Rectal smooth muscle tissue (tissue), 1 donor: ENCODE data around the gene MMP28.

Experiments used
- H3K27ac ChIP-seq: one replicate; pipeline ENCODE4 v1.7.0; 2013; ENCODE audit warnings: low read depth, low read length, inconsistent platforms
- H3K27me3 ChIP-seq: one replicate; pipeline ENCODE4 v1.7.0; 2013; ENCODE audit warnings: low read length; ENCODE audit not compliant: control insufficient read depth, insufficient read depth
- H3K36me3 ChIP-seq: one replicate; pipeline ENCODE4 v1.7.0; 2013; ENCODE audit warnings: low read length; ENCODE audit not compliant: control insufficient read depth, insufficient read depth
- H3K4me1 ChIP-seq: one replicate; pipeline ENCODE4 v1.7.0; 2013; ENCODE audit warnings: low read length; ENCODE audit not compliant: control insufficient read depth, insufficient read depth
- H3K4me3 ChIP-seq: one replicate; pipeline ENCODE4 v1.7.0; 2013; ENCODE audit warnings: low read length
- H3K9ac ChIP-seq: one replicate; pipeline ENCODE4 v1.7.0; 2013; ENCODE audit warnings: low read length

Gene MMP28

GRCh38 chr17:35773679-35774425 is 21.6 kb downstream of the MMP28 start:
- Histone ChIP-seq H3K27ac (peak overlapping the region; percentile 87), H3K27me3 (no peaks in the 10 kb centered on the region), H3K4me3 (no peak overlapping the region), H3K9ac (no peak overlapping the region), H3K4me1 (peaks cover 28% of the 10 kb centered on the region), H3K36me3 (peaks cover 6% of the 10 kb centered on the region)

- H3K36me3 ChIP-seq: peaks cover 3% of the 10 kb centered on the region
- no peak overlapping the region for H3K4me3 ChIP-seq
- H3K4me1 ChIP-seq: peaks cover 28% of the 10 kb centered on the region
- H3K27ac ChIP-seq: peak overlapping the region; percentile 87
- H3K27me3 ChIP-seq: no peaks in the 10 kb centered on the region
- H3K9ac ChIP-seq: no peak overlapping the region
Measured at GRCh38 chr17:35773129-35773528, 22.3 kb downstream of the MMP28 start.

GRCh38 chr17:35769895-35770486 is 25.4 kb downstream of the MMP28 start:
- Histone ChIP-seq H3K9ac (no peak overlapping the region), H3K27ac (no peak overlapping the region), H3K4me1 (peaks cover 22% of the 10 kb centered on the region), H3K36me3 (no peaks in the 10 kb centered on the region), H3K4me3 (no peak overlapping the region), H3K27me3 (no peaks in the 10 kb centered on the region)

GRCh38 chr17:35768797-35769196 is 26.6 kb downstream of the MMP28 start:
- H3K4me3 ChIP-seq: no peak overlapping the region
- peaks cover 10% of the 10 kb centered on the region for H3K4me1 ChIP-seq
- H3K27ac ChIP-seq: no peak overlapping the region
- no peaks in the 10 kb centered on the region for H3K36me3 ChIP-seq
- H3K9ac ChIP-seq: no peak overlapping the region
- no peaks in the 10 kb centered on the region for H3K27me3 ChIP-seq

GRCh38 chr17:35766903-35767510 is 28.4 kb downstream of the MMP28 start:
- H3K4me1 ChIP-seq: peaks cover 2% of the 10 kb centered on the region
- H3K9ac ChIP-seq: no peak overlapping the region
- H3K27me3 ChIP-seq: no peaks in the 10 kb centered on the region
- H3K27ac ChIP-seq: no peak overlapping the region
- H3K36me3 ChIP-seq: no peaks in the 10 kb centered on the region
- H3K4me3 ChIP-seq: no peak overlapping the region

GRCh38 chr17:35766489-35766877 is 29.0 kb downstream of the MMP28 start:
- no peaks in the 10 kb centered on the region for H3K27me3 ChIP-seq
- H3K36me3 ChIP-seq: no peaks in the 10 kb centered on the region
- H3K4me3 ChIP-seq: no peak overlapping the region
- H3K9ac ChIP-seq: no peak overlapping the region
- peaks cover 2% of the 10 kb centered on the region for H3K4me1 ChIP-seq
- no peak overlapping the region for H3K27ac ChIP-seq

GRCh38 chr17:35765756-35766488 is 29.5 kb downstream of the MMP28 start:
- no peak overlapping the region for H3K9ac ChIP-seq
- H3K4me1 ChIP-seq: peaks cover 2% of the 10 kb centered on the region
- H3K4me3 ChIP-seq: no peak overlapping the region
- no peak overlapping the region for H3K27ac ChIP-seq
- no peaks in the 10 kb centered on the region for H3K36me3 ChIP-seq
- no peaks in the 10 kb centered on the region for H3K27me3 ChIP-seq

- Histone ChIP-seq H3K27me3 (no peaks in the 10 kb centered on the region), H3K9ac (no peak overlapping the region), H3K27ac (no peak overlapping the region), H3K36me3 (no peaks in the 10 kb centered on the region), H3K4me1 (peaks cover 2% of the 10 kb centered on the region), H3K4me3 (no peak overlapping the region)
Measured at GRCh38 chr17:35765086-35765710, 30.2 kb downstream of the MMP28 start.

- H3K27me3 ChIP-seq: no peaks in the 10 kb centered on the region
- H3K27ac ChIP-seq: no peak overlapping the region
- H3K36me3 ChIP-seq: no peaks in the 10 kb centered on the region
- H3K9ac ChIP-seq: no peak overlapping the region
- peak overlapping the region; percentile 59 for H3K4me3 ChIP-seq
- peaks cover 2% of the 10 kb centered on the region for H3K4me1 ChIP-seq
Measured at GRCh38 chr17:35764123-35764991, 31.1 kb downstream of the MMP28 start.

GRCh38 chr17:35763767-35764122 is 31.7 kb downstream of the MMP28 start:
- Histone ChIP-seq H3K27me3 (no peaks in the 10 kb centered on the region), H3K27ac (no peak overlapping the region), H3K4me3 (peak overlapping the region; percentile 59), H3K9ac (no peak overlapping the region), H3K36me3 (no peaks in the 10 kb centered on the region), H3K4me1 (peaks cover 2% of the 10 kb centered on the region)

- H3K4me3 ChIP-seq: no peak overlapping the region
- no peaks in the 10 kb centered on the region for H3K27me3 ChIP-seq
- H3K9ac ChIP-seq: no peak overlapping the region
- peaks cover 2% of the 10 kb centered on the region for H3K4me1 ChIP-seq
- no peaks in the 10 kb centered on the region for H3K36me3 ChIP-seq
- H3K27ac ChIP-seq: no peak overlapping the region
Measured at GRCh38 chr17:35761601-35762000, 33.8 kb downstream of the MMP28 start.
